Stimulated activated CD8-positive, alpha-beta memory T cell treated with anti-CD3 and anti-CD28 coated beads, Interleukin-7, amount 100 ng/mL, for 24 hours (primary cell): ENCODE data around the gene HOXD12.

Source experiments
- DNase-seq: peaks from one replicate; pipeline ENCODE4 v3.0.0-alpha.2; 2020; ENCODE audit warnings: low read depth

The HOXD12 gene

GRCh38 chr2:176105730-176106580 is 6.4 kb downstream of the HOXD12 start:
- DNase-seq: no peak

GRCh38 chr2:176106581-176107539 is 7.3 kb downstream of the HOXD12 start, which contains the start of gene HOXD11:
Gene HOXD11 (plus strand): TSS chr2:176107280. CDS start chr2:176107356, 76 bp downstream.
- no peak for DNase-seq

GRCh38 chr2:176107731-176108181 is 8.2 kb downstream of the HOXD12 start:
- DNase-seq: no peak

GRCh38 chr2:176109192-176109901 is 9.8 kb downstream of the HOXD12 start:
- no peak for DNase-seq

- DNase-seq: no peak
Observed at GRCh38 chr2:176109946-176110345, 10.4 kb downstream of the HOXD12 start.

- DNase-seq: no peak
Observed at GRCh38 chr2:176110415-176111308, 11.1 kb downstream of the HOXD12 start.

GRCh38 chr2:176111309-176111663 is 11.7 kb downstream of the HOXD12 start:
- no peak for DNase-seq

- no peak for DNase-seq
Observed at GRCh38 chr2:176111846-176112374, 12.3 kb downstream of the HOXD12 start.

GRCh38 chr2:176112375-176113302 is 13.0 kb downstream of the HOXD12 start:
- DNase-seq: no peak

- no peak for DNase-seq
Observed at GRCh38 chr2:176114120-176114929, 14.7 kb downstream of the HOXD12 start.

GRCh38 chr2:176114930-176115625 is 15.5 kb downstream of the HOXD12 start:
- no peak for DNase-seq

GRCh38 chr2:176115883-176116813 is 16.6 kb downstream of the HOXD12 start, which contains the start of gene HOXD10:
Gene HOXD10 (plus strand): TSS chr2:176116778. CDS start chr2:176116834, 56 bp downstream.
- DNase-seq: no peak

GRCh38 chr2:176117162-176117822 is 17.7 kb downstream of the HOXD12 start:
- no peak for DNase-seq

GRCh38 chr2:176117823-176118371 is 18.3 kb downstream of the HOXD12 start:
- no peak for DNase-seq

- no peak for DNase-seq
Observed at GRCh38 chr2:176118601-176119339, 19.2 kb downstream of the HOXD12 start.
